ENCODE measurements around the gene CYGB. TPM values are rescaled to one million over a fixed set of nuclear protein-coding genes. Genes with fewer than 3 reads are reported as not detected.

The CYGB gene
- polyA plus RNA-seq, 1 donor, result 16.4 TPM

DNA sequence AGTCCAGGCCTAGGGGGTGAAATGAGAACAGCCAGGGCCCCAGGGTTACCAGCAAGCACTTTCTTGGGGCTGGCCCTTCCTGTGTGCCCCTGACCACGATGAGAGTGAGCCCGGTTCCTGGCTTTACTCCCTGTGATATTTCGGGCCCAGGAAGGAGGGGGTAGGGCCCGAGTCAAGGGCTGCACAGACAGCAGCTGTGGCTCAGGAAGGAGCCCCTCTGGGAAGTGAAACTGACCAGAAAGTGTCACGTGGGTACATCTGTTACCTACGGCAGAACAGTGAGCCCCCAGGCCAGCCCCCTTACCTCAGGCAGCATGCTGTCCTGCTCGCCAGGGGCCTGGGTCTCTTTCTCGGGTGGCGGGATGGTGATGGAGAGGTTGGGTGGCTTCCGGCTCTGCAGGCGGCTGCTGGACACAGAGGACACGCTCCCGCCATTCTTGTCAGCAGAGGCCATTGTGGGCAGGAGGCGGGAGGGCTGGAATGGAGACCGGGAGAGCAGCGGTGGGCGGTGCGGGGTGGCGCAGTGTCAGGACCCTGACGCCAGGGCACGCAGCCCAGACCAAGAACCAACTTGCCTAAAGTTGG lies 56.3 kb downstream of the CYGB start:
- DNase-seq (ENCODE audit: low read depth), result no peak

DNA sequence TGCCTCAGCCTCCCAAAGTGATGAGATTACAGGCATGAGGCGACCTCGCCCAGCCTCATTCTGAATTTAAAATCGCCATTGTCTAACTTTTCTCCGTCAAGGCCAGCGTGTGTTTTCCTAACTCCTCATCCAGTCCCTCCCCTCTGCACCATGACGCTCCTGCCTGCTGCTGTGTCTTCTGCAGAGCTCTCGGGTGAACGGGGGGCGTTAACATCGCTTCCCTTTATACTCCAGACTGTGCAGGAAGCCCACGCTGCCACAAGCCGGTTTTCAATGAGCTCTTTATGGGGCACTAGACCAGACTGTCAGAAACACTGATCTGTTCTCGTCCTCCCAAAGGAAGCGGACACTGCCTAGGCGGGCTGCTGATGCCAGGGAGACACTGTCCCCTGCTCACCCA lies 56.9 kb downstream of the CYGB start:
- DNase-seq (ENCODE audit: low read depth), result no peak

DNA sequence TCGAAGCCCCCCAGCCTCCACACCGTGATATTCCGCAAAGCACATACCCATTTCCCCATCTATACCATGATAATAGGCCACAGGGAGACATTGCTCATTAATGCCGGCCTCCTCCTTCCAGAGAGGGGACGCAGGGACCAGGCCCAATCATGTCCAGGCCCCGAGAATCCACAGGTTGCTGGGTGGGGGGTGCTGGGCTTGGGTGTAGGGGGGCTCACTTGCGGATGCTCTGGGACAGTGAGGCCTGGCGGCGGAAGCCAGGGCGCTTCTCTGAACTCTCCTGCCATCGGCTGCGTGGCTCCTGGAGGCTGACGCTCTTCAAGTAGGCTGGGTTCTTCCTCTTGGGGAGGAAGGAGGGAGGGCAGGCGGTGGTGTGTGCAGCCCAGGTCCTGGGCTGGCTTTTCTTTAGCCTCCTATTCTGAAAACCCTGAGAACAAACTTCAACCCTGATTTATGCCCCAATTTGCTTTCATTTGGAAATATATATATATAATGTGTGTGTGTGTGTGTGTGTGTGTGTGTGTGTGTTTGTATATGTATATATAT lies 57.9 kb downstream of the CYGB start:
- no peak for DNase-seq (ENCODE audit: low read depth)

DNA sequence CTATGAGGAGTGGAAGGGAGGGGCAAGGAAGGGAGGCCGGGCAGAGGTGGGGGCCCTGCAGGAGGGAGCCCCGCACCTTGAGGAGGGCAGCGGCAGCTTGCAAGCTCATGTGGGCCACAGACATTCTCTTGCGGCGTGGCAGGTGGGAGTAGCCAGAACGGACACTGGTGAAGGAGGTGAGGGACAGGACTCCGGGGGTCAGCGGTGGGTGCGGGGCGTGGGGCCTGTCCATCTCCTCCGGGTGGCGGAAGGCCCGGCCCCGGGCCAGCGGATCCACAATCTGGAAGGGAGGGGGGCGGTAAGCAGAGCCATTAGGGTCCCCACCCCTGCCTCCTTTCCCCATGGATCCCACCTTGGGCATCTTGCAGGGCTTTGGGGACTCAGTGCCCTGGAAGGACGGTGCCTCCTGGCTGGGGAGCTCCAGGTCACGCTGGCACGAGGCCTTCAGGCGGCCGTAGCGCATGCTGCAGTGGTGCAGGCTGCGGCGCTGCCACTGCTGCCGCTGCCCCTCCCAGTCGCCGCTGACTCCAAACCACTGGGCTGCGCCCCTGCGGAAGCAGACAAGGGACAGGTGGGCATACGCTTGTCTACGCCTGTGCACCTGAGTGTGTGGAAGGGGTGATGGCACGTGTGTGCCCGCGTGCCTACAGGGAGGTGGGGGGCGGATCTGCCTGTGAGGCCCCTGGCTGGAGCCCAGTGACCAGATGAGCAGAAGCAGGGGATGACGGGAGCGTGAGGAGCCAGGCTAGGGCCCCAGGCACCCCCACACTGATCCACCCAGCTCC lies 58.6 kb downstream of the CYGB start:
- no peak for DNase-seq (ENCODE audit: low read depth)

DNA sequence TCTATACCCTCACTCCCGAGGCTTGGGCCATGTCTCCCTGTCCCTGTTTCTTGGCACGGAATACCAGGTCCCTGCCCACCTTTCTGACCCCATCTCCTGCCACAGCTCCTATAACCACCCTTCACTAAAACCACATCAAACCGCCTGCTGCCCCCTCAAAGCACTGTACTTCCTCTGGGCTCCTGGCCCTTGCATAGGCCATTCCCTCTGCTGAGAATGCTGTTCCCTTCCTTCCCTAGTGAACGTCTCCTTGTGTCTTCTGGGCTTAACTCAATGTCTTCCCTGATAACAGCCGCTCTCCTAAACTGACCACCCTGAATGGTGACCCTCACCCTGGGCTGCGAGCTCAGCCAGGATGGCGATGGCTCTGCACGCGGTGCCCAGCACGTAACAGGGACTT lies 59.4 kb downstream of the CYGB start:
- DNase-seq (ENCODE audit: low read depth), result no peak

DNA sequence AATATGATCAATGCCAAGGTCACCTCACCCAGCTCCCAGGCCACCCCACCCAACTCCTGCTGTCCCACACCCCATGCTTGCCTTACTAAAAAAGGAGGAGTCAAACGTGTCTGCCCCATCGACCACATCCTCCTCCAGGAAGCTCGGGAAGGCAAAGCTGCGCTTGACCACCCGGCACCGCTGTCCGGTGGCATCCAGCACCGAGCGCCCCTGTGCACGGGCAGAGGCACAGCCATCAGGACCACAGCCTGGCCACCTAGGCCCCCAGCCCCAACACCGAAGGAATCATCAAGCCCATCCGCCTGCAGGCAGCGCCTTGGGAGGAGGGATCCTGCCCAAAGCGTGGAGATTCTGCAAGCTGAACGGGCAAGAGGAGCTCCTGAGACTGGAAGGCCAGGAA lies 59.9 kb downstream of the CYGB start:
- no peak for DNase-seq (ENCODE audit: low read depth)

Other genes starting within 250 kb of the CYGB start
- 3.5 TPM for gene QRICH2, start 229.4 kb downstream of the CYGB start, polyA plus RNA-seq (ENCODE audit: insufficient read length)
- 31.5 TPM for gene PRPSAP1, start 183.8 kb downstream of the CYGB start, polyA plus RNA-seq (ENCODE audit: insufficient read length)
- 1.7 TPM for gene SPHK1, start 153.1 kb downstream of the CYGB start, polyA plus RNA-seq (ENCODE audit: insufficient read length)
- gene UBE2O, start 84.6 kb downstream of the CYGB start, polyA plus RNA-seq (ENCODE audit: insufficient read length), result 14.1 TPM
- 0.37 TPM for gene AANAT, start 70.1 kb downstream of the CYGB start, polyA plus RNA-seq (ENCODE audit: insufficient read length)
- 6.8 TPM for gene RHBDF2, start 36.3 kb downstream of the CYGB start, polyA plus RNA-seq (ENCODE audit: insufficient read length)
- gene PRCD, start 2.3 kb upstream of the CYGB start, polyA plus RNA-seq (ENCODE audit: insufficient read length), result 4.8 TPM
- 3.3 TPM for gene ST6GALNAC2, start 48.2 kb upstream of the CYGB start, polyA plus RNA-seq (ENCODE audit: insufficient read length)
- gene ST6GALNAC1, start 106.0 kb upstream of the CYGB start, polyA plus RNA-seq (ENCODE audit: insufficient read length), result 0.70 TPM
- 135 TPM for gene MXRA7, start 173.3 kb upstream of the CYGB start, polyA plus RNA-seq (ENCODE audit: insufficient read length)
- 22.8 TPM for gene JMJD6, start 188.9 kb upstream of the CYGB start, polyA plus RNA-seq (ENCODE audit: insufficient read length)
- gene METTL23, start 189.1 kb upstream of the CYGB start, polyA plus RNA-seq (ENCODE audit: insufficient read length), result 21.0 TPM
- gene SRSF2, start 199.6 kb upstream of the CYGB start, polyA plus RNA-seq (ENCODE audit: insufficient read length), result 182 TPM
- 38.3 TPM for gene MFSD11, start 200.4 kb upstream of the CYGB start, polyA plus RNA-seq (ENCODE audit: insufficient read length)

Measured in forelimb muscle (tissue), 1 donor.